Neural crest cell (in vitro differentiated cells): ENCODE data around the gene TEKTIP1. TPM values are rescaled to one million over a fixed set of nuclear protein-coding genes. Genes with fewer than 3 reads are reported as not detected.

Experiments used
- DNase-seq: peaks from one replicate; pipeline ENCODE4 v3.0.0; 2021; ENCODE audit warnings: low read depth, mixed read lengths, low spot score
- H3K27ac Mint-ChIP-seq: one replicate; pipeline ENCODE4 v1.8.0; 2021; ENCODE audit warnings: mild to moderate bottlenecking, mixed read lengths; ENCODE audit not compliant: unreplicated experiment
- H3K27me3 Mint-ChIP-seq: 2 replicates; pipeline ENCODE4 v1.8.0; 2021; ENCODE audit warnings: low read depth, mild to moderate bottlenecking, mixed read lengths
- H3K36me3 Mint-ChIP-seq: 2 replicates; pipeline ENCODE4 v1.8.0; 2021; ENCODE audit warnings: low read depth, mild to moderate bottlenecking, mixed read lengths
- H3K4me1 Mint-ChIP-seq: 2 replicates; pipeline ENCODE4 v1.8.0; 2021; ENCODE audit warnings: mixed read lengths
- H3K4me3 Mint-ChIP-seq: one replicate; pipeline ENCODE4 v1.8.0; 2021; ENCODE audit warnings: mild to moderate bottlenecking, mixed read lengths
- H3K9me3 Mint-ChIP-seq: 2 replicates; pipeline ENCODE4 v1.8.0; 2021; ENCODE audit warnings: mixed read lengths
- CTCF ChIP-seq: fragments of 200-600 bp; sonication (generic); conservative IDR thresholded peaks from 2 replicates; pipeline ENCODE4 v1.5.0; 2021; ENCODE audit warnings: antibody characterized with exemption, mild to moderate bottlenecking
- total RNA-seq: library from RNA; stranded (reverse); gene quantifications from 2 replicates; pipeline ENCODE4 v1.2.1, GENCODE V29; 2021

The TEKTIP1 gene
- total RNA-seq, 1 donor from 2014 or later = 2.0 TPM

GRCh38 chr19:3500429-3501101 is 38.4 kb upstream of the TEKTIP1 start, which contains the start of gene DOHH:
DOHH (minus strand) TSS chr19:3500674; CDS start chr19:3496814, 3,860 bp downstream.
- Mint-ChIP-seq H3K27me3 (no peaks in the 10 kb centered on the region), H3K36me3 (peaks cover 3% of the 10 kb centered on the region)

GRCh38 chr19:3501780-3502179 is 37.2 kb upstream of the TEKTIP1 start:
- Mint-ChIP-seq H3K27ac (no peak overlapping the region), H3K9me3 (no peaks in the 10 kb centered on the region), H3K36me3 (peaks cover 3% of the 10 kb centered on the region), H3K27me3 (no peaks in the 10 kb centered on the region), H3K4me1 (peaks cover 21% of the 10 kb centered on the region), H3K4me3 (no peak overlapping the region)
- no peak for TF ChIP-seq CTCF
- no peak for DNase-seq

More at GRCh38 chr19:3500429-3501101, 38.4 kb upstream of the TEKTIP1 start, which contains the start of gene DOHH:
- H3K9me3 Mint-ChIP-seq = no peaks in the 10 kb centered on the region
- peak within 1 kb of the TSS; percentile 86 for H3K4me3 Mint-ChIP-seq
- peak within 1 kb of the TSS; percentile 99 for H3K27ac Mint-ChIP-seq
- DNase-seq = peak; percentile 94
- no peak for TF ChIP-seq CTCF
- peaks cover 16% of the 10 kb centered on the region for H3K4me1 Mint-ChIP-seq

- no peak for DNase-seq
- H3K4me1 Mint-ChIP-seq = peaks cover 31% of the 10 kb centered on the region
- H3K36me3 Mint-ChIP-seq = no peaks in the 10 kb centered on the region
- no peak overlapping the region for H3K27ac Mint-ChIP-seq
- H3K4me3 Mint-ChIP-seq = peak overlapping the region; percentile 89
- no peak for TF ChIP-seq CTCF
- H3K9me3 Mint-ChIP-seq = no peaks in the 10 kb centered on the region
- no peaks in the 10 kb centered on the region for H3K27me3 Mint-ChIP-seq
Measured at GRCh38 chr19:3503036-3503572, 35.9 kb upstream of the TEKTIP1 start.

GRCh38 chr19:3504735-3505134 is 34.2 kb upstream of the TEKTIP1 start:
- Mint-ChIP-seq H3K4me3 (peak overlapping the region; percentile 89), H3K9me3 (no peaks in the 10 kb centered on the region), H3K36me3 (peaks cover 2% of the 10 kb centered on the region), H3K4me1 (peaks cover 40% of the 10 kb centered on the region), H3K27ac (peak overlapping the region; percentile 67), H3K27me3 (no peaks in the 10 kb centered on the region)
- no peak for TF ChIP-seq CTCF
- no peak for DNase-seq

GRCh38 chr19:3505598-3506383 is 33.2 kb upstream of the TEKTIP1 start, which contains the start of gene FZR1:
FZR1 (plus strand) TSS chr19:3506311; CDS start chr19:3522990, 16,679 bp downstream.
- no peaks in the 10 kb centered on the region for H3K27me3 Mint-ChIP-seq
- H3K4me1 Mint-ChIP-seq = peaks cover 38% of the 10 kb centered on the region
- no peaks in the 10 kb centered on the region for H3K9me3 Mint-ChIP-seq
- H3K27ac Mint-ChIP-seq = peak within 1 kb of the TSS; percentile 93
- peak; percentile 97 for DNase-seq
- peak within 1 kb of the TSS; percentile 91 for H3K4me3 Mint-ChIP-seq
- TF ChIP-seq CTCF = no peak
- H3K36me3 Mint-ChIP-seq = peaks cover 2% of the 10 kb centered on the region
